Large intestine (tissue), 3 donors: ENCODE data around the gene UBXN11. TPM values are rescaled to one million over a fixed set of nuclear protein-coding genes. Genes with fewer than 3 reads are reported as not detected.

Experiments used
- DNase-seq, 2 donors: peaks; one replicate each; pipeline versions ENCODE4 v3.0.0 to v3.0.0-alpha.2; 2013
- H3K27ac ChIP-seq: one replicate; pipeline ENCODE4 v1.5.1; 2013; ENCODE audit warnings: low read length
- H3K27me3 ChIP-seq: 2 replicates; pipeline ENCODE4 v1.6.1; 2013; ENCODE audit warnings: low read length; ENCODE audit not compliant: control insufficient read depth, insufficient read depth
- H3K36me3 ChIP-seq: 2 replicates; pipeline ENCODE4 v1.6.1; 2013; ENCODE audit warnings: low read length; ENCODE audit not compliant: control insufficient read depth, insufficient read depth
- H3K4me1 ChIP-seq: one replicate; pipeline ENCODE4 v1.6.1; 2013; ENCODE audit warnings: low read length; ENCODE audit not compliant: control insufficient read depth, insufficient read depth
- H3K4me3 ChIP-seq: one replicate; pipeline ENCODE4 v1.5.1; 2013; ENCODE audit warnings: low read length
- H3K9me3 ChIP-seq: one replicate; pipeline ENCODE4 v1.6.1; 2013; ENCODE audit warnings: mild to moderate bottlenecking, low read depth, low read length, moderate library complexity; ENCODE audit not compliant: control insufficient read depth
- WGBS: methylation state at CpG from one replicate; pipeline ENCODE4 v1.1.5; 2013; ENCODE audit warnings: low lambda C conversion rate; ENCODE audit not compliant: insufficient coverage; 5-methylcytosine and 5-hydroxymethylcytosine counted together
- polyA plus RNA-seq: library from polyadenylated mRNA; unstranded; fragments of 120-200 nt; gene quantifications from one replicate; pipeline ENCODE4 v1.2.1, GENCODE V29; 2013

UBXN11 gene
- polyA plus RNA-seq, 1 donor = 40.1 TPM

DNA sequence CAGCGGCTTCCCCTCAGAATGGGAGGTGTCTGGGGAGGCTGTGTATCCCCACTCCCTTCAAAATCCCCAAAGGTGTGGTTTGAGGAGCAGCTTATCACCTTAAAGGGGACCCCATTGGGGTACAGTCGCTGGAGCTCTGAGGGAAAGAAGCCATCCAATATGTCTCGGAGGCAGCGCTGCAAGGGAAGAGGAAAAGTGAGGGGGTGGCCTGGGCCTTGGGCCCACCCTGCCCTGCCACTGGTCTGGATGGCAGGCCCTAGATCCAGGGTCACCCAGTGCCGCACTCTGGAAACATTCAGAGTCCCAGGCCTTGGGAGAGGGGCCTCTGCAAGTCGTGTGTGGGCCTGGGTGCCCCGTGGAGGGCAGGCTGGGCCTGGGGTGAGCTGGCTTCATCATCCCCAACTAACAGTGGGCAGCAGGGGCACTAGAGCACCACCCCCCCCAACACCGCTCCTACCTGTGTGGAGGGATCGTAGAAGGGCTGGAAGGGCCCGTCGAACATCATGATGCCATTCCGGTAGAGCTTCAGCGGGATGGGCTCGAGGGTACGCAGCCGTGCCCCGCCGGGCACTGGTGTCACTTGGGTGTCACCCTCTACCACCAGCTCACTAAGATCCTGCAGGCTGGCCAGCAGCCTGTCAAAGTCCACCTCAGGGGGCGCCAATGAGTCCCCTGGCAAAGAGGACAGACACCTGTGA, 20.9 kb downstream of the UBXN11 start:
- Histone ChIP-seq H3K36me3 (peaks cover 7% of the 10 kb centered on the region), H3K27ac (no peak overlapping the region), H3K4me3 (no peak overlapping the region), H3K9me3 (no peaks in the 10 kb centered on the region), H3K4me1 (peaks cover 12% of the 10 kb centered on the region), H3K27me3 (no peaks in the 10 kb centered on the region)
- no CpG with 5 or more reads among the region's 19 CpGs for WGBS
- DNase-seq = no peak

- Histone ChIP-seq H3K4me1 (peaks cover 13% of the 10 kb centered on the region), H3K4me3 (no peak overlapping the region), H3K9me3 (no peaks in the 10 kb centered on the region), H3K27ac (no peak overlapping the region), H3K27me3 (no peaks in the 10 kb centered on the region), H3K36me3 (peaks cover 7% of the 10 kb centered on the region)
- WGBS = no CpG with 5 or more reads among the region's 22 CpGs
- DNase-seq = peak; percentile 50 to 62
These were observed 21.7 kb downstream of the UBXN11 start for GRCh38 chr1:26284597-26285347.

GRCh38 chr1:26283871-26284596, 22.4 kb downstream of the UBXN11 start:
- H3K9me3 ChIP-seq = no peaks in the 10 kb centered on the region
- no peak overlapping the region for H3K27ac ChIP-seq
- H3K4me1 ChIP-seq = peaks cover 18% of the 10 kb centered on the region
- peaks cover 7% of the 10 kb centered on the region for H3K36me3 ChIP-seq
- DNase-seq = no peak
- no CpG with 5 or more reads among the region's 12 CpGs for WGBS
- no peaks in the 10 kb centered on the region for H3K27me3 ChIP-seq
- no peak overlapping the region for H3K4me3 ChIP-seq

- H3K4me3 ChIP-seq = no peak overlapping the region
- no peaks in the 10 kb centered on the region for H3K27me3 ChIP-seq
- no CpG with 5 or more reads among the region's 4 CpGs for WGBS
- H3K4me1 ChIP-seq = peaks cover 25% of the 10 kb centered on the region
- peaks cover 7% of the 10 kb centered on the region for H3K36me3 ChIP-seq
- H3K9me3 ChIP-seq = no peaks in the 10 kb centered on the region
- H3K27ac ChIP-seq = no peak overlapping the region
- DNase-seq = no peak
These were observed 23.1 kb downstream of the UBXN11 start for GRCh38 chr1:26283279-26283853.

DNA sequence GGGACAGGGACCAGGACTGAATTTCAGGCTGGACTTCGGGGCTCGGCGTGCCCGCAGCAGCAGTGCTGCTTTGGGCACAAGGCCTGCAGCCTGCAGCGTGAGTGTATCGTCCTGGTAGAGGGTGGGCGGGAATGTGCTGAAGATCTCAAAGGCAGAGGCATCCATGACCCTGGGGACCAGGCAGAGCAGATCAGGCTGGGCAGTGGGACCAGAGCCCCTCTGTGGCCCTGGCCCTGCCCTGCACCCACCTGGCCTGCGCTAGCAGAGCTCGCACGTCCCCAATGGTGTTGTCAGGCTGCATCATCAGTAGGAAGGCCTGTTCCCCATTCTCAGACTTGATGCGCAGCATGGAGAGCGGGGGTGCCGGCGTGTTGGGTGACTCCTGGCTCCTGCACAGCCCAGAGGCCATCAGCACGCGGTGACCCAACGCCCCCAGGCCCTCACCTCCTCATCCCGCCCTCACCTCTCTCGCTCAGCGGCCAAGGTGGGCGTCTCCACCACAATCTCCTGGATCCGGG, 24.0 kb downstream of the UBXN11 start:
- no CpG with 5 or more reads among the region's 22 CpGs for WGBS
- Histone ChIP-seq H3K4me1 (peaks cover 34% of the 10 kb centered on the region), H3K9me3 (no peaks in the 10 kb centered on the region), H3K27ac (no peak overlapping the region), H3K27me3 (no peaks in the 10 kb centered on the region), H3K36me3 (peaks cover 7% of the 10 kb centered on the region), H3K4me3 (no peak overlapping the region)
- no peak for DNase-seq

DNA sequence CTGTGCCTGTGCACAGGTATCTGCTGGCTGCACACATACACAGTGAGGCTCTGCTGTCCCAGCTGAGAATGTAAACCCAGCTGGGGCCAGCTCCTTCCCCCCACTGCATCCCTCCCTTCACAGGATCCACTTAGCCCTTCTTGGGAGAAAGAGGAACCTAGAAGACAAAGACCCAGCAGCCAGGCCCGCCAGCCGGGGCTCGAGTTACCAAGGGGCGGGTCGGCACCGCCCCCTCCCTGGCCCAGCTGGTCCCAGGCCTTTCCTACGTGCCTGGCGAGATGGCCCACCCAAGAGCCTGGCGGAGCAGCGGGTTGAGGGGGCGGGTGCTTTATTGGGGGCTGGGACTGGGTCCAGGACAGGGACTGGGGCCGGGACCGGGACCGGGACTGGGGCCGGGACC, 24.5 kb downstream of the UBXN11 start:
- Histone ChIP-seq H3K27me3 (no peaks in the 10 kb centered on the region), H3K4me3 (no peak overlapping the region), H3K36me3 (peaks cover 7% of the 10 kb centered on the region), H3K4me1 (peaks cover 39% of the 10 kb centered on the region), H3K9me3 (no peaks in the 10 kb centered on the region), H3K27ac (no peak overlapping the region)
- no CpG with 5 or more reads among the region's 15 CpGs for WGBS
- DNase-seq = peak in 1 of 2 donors; percentile 50

- Histone ChIP-seq H3K4me1 (peaks cover 45% of the 10 kb centered on the region), H3K27ac (no peak overlapping the region), H3K27me3 (no peaks in the 10 kb centered on the region), H3K9me3 (no peaks in the 10 kb centered on the region), H3K36me3 (peaks cover 7% of the 10 kb centered on the region), H3K4me3 (no peak overlapping the region)
- DNase-seq = no peak
- no CpG with 5 or more reads among the region's 5 CpGs for WGBS
These were observed 25.1 kb downstream of the UBXN11 start for GRCh38 chr1:26281091-26281958.

DNA sequence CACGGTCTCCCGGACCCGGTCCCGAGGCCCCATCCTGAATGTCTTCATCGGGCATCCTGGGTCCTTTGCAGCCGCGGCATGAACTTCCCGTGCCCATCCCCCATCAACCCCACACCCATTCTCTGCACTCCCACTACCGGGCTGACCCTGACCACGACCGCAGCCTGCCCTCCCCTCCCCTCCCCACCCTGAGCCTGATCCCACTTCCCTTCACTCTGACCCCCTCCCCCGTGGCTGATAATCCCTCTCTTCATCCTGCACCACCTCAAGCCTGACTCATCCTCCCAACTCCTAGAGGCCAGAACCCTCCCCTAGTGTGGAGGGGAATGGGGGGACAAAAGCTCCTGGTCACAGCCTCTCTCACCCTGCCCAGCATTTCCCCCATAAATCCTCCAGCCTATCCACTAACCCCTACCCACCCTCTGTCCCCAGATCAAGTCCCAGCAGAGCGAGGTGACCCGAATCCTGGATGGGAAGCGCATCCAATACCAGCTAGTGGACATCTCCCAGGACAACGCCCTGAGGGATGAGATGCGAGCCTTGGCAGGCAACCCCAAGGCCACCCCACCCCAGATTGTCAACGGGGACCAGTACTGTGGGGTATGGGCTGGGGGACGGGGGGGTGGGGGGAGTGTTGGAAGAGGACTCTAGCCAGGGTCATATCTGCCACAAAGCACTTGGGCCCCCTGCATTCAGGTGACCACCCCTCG, 25.9 kb downstream of the UBXN11 start:
- Histone ChIP-seq H3K27me3 (no peaks in the 10 kb centered on the region), H3K4me1 (peaks cover 53% of the 10 kb centered on the region), H3K36me3 (peaks cover 7% of the 10 kb centered on the region), H3K27ac (peak overlapping the region; percentile 89), H3K9me3 (no peaks in the 10 kb centered on the region), H3K4me3 (peak overlapping the region; percentile 90)
- DNase-seq = no peak
- 100% methylated on average over 1 of the region's 20 CpGs for WGBS
